IMR-90 (cell line): Measurements from ENCODE around the gene KCNK3. TPM values are rescaled to one million over a fixed set of nuclear protein-coding genes. Genes with fewer than 3 reads are reported as not detected.

Source experiments
- ATAC-seq: fragments of 200-7000 bp; cut with Tn5 transposase; 2 replicates; pipeline ENCODE4 v1.9.1; 2020; ENCODE audit warnings: low read depth, mild to moderate bottlenecking, moderate library complexity
- BruUV-seq: library from RNA; stranded (reverse); fragments of 400-500 nt; replicated peaks from 2 replicates; lab custom pipeline; 2021; lab: Mats Ljungman, UMichigan
- CTCF ChIA-PET: fragments of 300-600 bp; formaldehyde crosslinking; extraction: SDS; loops from one replicate; lab custom pipeline; 2021; ENCODE audit warnings: antibody characterized with exemption; lab: Yijun Ruan, JAX
- POLR2A ChIA-PET: fragments of 300-600 bp; sonication (Branson Sonifier 250); formaldehyde crosslinking; loops from one replicate; lab custom pipeline; 2022; ENCODE audit warnings: antibody characterized with exemption; ENCODE audit not compliant: unreplicated experiment; lab: Charles Lee
- DNase-seq: peaks from one replicate; pipeline ENCODE4 v3.0.0; 2013
- H2AFZ ChIP-seq: replicated peaks from 2 replicates; pipeline ENCODE3; 2013; ENCODE audit warnings: low read length, mild to moderate bottlenecking; ENCODE audit not compliant: poor library complexity
- H2AK5ac ChIP-seq: 2 replicates; pipeline ENCODE4 v1.6.1; 2013; ENCODE audit warnings: low read depth, low read length, inconsistent platforms
- H2AK9ac ChIP-seq: replicated peaks from 2 replicates; pipeline ENCODE3; 2013; ENCODE audit warnings: mild to moderate bottlenecking, low read depth, low read length, moderate library complexity; ENCODE audit not compliant: poor library complexity
- H2BK120ac ChIP-seq: 2 replicates; pipeline ENCODE4 v1.6.1; 2013; ENCODE audit warnings: low read depth, low read length, inconsistent platforms
- H2BK15ac ChIP-seq: 3 replicates; pipeline ENCODE4 v1.6.1; 2013; ENCODE audit warnings: low read depth, low read length, inconsistent platforms
- H2BK20ac ChIP-seq: 2 replicates; pipeline ENCODE4 v1.6.1; 2013; ENCODE audit warnings: low read depth, mild to moderate bottlenecking, inconsistent platforms, low read length, moderate library complexity
- H2BK5ac ChIP-seq: 2 replicates; pipeline ENCODE4 v1.6.1; 2013; ENCODE audit warnings: mild to moderate bottlenecking, low read depth, low read length, inconsistent platforms; ENCODE audit not compliant: poor library complexity, severe bottlenecking
- H3K14ac ChIP-seq: replicated peaks from 2 replicates; pipeline ENCODE4 v1.6.1; 2013; ENCODE audit warnings: low read depth, low read length, inconsistent platforms
- H3K18ac ChIP-seq: 2 replicates; pipeline ENCODE4 v1.6.1; 2013; ENCODE audit warnings: low read depth, low read length, control low read depth
- H3K23ac ChIP-seq: 2 replicates; pipeline ENCODE4 v1.6.1; 2013; ENCODE audit warnings: low read depth, low read length, inconsistent platforms
- H3K27ac ChIP-seq: 2 replicates; pipeline ENCODE4 v1.5.1; 2013; ENCODE audit warnings: mild to moderate bottlenecking, control low read depth, low read length; ENCODE audit not compliant: insufficient read depth
- H3K27me3 ChIP-seq: 2 replicates; pipeline ENCODE4 v1.6.1; 2013; ENCODE audit warnings: low read length; ENCODE audit not compliant: control insufficient read depth, insufficient read depth
- H3K36me3 ChIP-seq: 2 replicates; pipeline ENCODE4 v1.6.1; 2013; ENCODE audit warnings: low read length, mixed read lengths; ENCODE audit not compliant: control insufficient read depth, insufficient read depth
- H3K4ac ChIP-seq: 2 replicates; pipeline ENCODE4 v1.6.1; 2013; ENCODE audit warnings: low read depth, low read length, inconsistent platforms
- H3K4me1 ChIP-seq: 2 replicates; pipeline ENCODE4 v1.6.1; 2013; ENCODE audit warnings: low read length, mixed read lengths; ENCODE audit not compliant: control insufficient read depth, insufficient read depth
- H3K4me2 ChIP-seq: 2 replicates; pipeline ENCODE4 v1.6.1; 2013; ENCODE audit warnings: low read depth, mild to moderate bottlenecking, control low read depth, low read length, moderate library complexity
- H3K4me3 ChIP-seq: 2 replicates; pipeline ENCODE4 v1.5.1; 2013; ENCODE audit warnings: low read depth, mild to moderate bottlenecking, control low read depth, low read length, moderate library complexity; ENCODE audit not compliant: insufficient read depth
- H3K56ac ChIP-seq: 2 replicates; pipeline ENCODE4 v1.6.1; 2013; ENCODE audit warnings: low read length, inconsistent platforms; ENCODE audit not compliant: insufficient read depth; ENCODE audit errors: extremely low read depth
- H3K79me1 ChIP-seq, 2 experiments: 2 replicates each; pipeline ENCODE4 v1.6.1; 2013; ENCODE audit warnings: low read length in 2 of 2, inconsistent platforms in 1 of 2, low read depth in 1 of 2
- H3K9ac ChIP-seq: 2 replicates; pipeline ENCODE4 v1.6.1; 2013; ENCODE audit warnings: low read depth, low read length, control low read depth
- H3K9me1 ChIP-seq: 2 replicates; pipeline ENCODE4 v1.6.1; 2013; ENCODE audit warnings: low read length, inconsistent platforms; ENCODE audit not compliant: insufficient read depth
- H3K9me3 ChIP-seq: 2 replicates; pipeline ENCODE4 v1.6.1; 2013; ENCODE audit warnings: low read length; ENCODE audit not compliant: control insufficient read depth, insufficient read depth
- H4K20me1 ChIP-seq: 2 replicates; pipeline ENCODE4 v1.6.1; 2013; ENCODE audit warnings: low read length, inconsistent platforms; ENCODE audit not compliant: insufficient read depth
- H4K5ac ChIP-seq: 2 replicates; pipeline ENCODE4 v1.6.1; 2013; ENCODE audit warnings: mild to moderate bottlenecking, low read depth, low read length, control low read depth
- H4K8ac ChIP-seq, 2 experiments: 2 replicates each; pipeline ENCODE4 v1.6.1; 2013; ENCODE audit warnings: low read depth in 2 of 2, low read length in 2 of 2, control low read depth in 1 of 2, inconsistent platforms in 1 of 2
- H4K91ac ChIP-seq: 2 replicates; pipeline ENCODE4 v1.6.1; 2013; ENCODE audit warnings: low read depth, low read length, inconsistent platforms; ENCODE audit not compliant: insufficient read depth
- CEBPB ChIP-seq: IDR thresholded peaks from 2 replicates; pipeline ENCODE4 v1.6.1; 2012; ENCODE audit warnings: low read depth, low read length, improper control_type of control experiment
- CHD1 ChIP-seq: IDR thresholded peaks from 2 replicates; pipeline ENCODE4 v1.6.1; 2012; ENCODE audit warnings: low read depth, low read length, improper control_type of control experiment
- USF2 ChIP-seq: fragments of 150-350 bp; IDR thresholded peaks from 2 replicates; pipeline ENCODE4 v1.6.1; 2017; ENCODE audit warnings: mild to moderate bottlenecking, antibody characterized with exemption, low read length, low read depth
- WGBS, 2 experiments: methylation state at CpG; one replicate each; pipeline versions ENCODE4 v1.1.5 to v1.1.7; 2013; ENCODE audit warnings: missing lambda C conversion rate in 2 of 2; ENCODE audit not compliant: insufficient read length in 1 of 2; ENCODE audit errors: extremely low coverage in 2 of 2; 5-methylcytosine and 5-hydroxymethylcytosine counted together
- dilution Hi-C: fragments of 300-500 bp; cut with HindIII; formaldehyde crosslinking; loops from one replicate; pipeline ENCODE4 v1.14.3; 2018; ENCODE audit warnings: low sequenced_read_pairs; ENCODE audit not compliant: unreplicated experiment
- in situ Hi-C: fragments of 300-500 bp; cut with MboI; formaldehyde crosslinking; loops from 3 replicates; pipeline ENCODE4 v1.14.3; 2019; ENCODE audit warnings: low sequenced_read_pairs, inconsistent platforms, mixed read lengths
- intact Hi-C: fragments of 100-400 bp; cut with micrococcal nuclease; formaldehyde crosslinking; loops from 2 replicates; pipeline ENCODE4 v1.10.0; 2022
- polyA plus RNA-seq, 3 experiments: library from polyadenylated mRNA; depleted of rRNA; stranded (reverse); fragments of >200 nt; gene quantifications; 2 replicates each; pipeline ENCODE4 v1.2.3, GENCODE V29; 2012; ENCODE audit warnings: low replicate concordance in 1 of 3
- total RNA-seq: library from RNA; depleted of rRNA; stranded (reverse); fragments of >200 nt; gene quantifications from 2 replicates; pipeline ENCODE4 v1.2.3, GENCODE V29; 2012

KCNK3 gene
- total and polyA plus RNA-seq, 2 of the 4 experiments (the other 2 are of a cell fraction) = under 0.01 to 0.03 TPM

DNA sequence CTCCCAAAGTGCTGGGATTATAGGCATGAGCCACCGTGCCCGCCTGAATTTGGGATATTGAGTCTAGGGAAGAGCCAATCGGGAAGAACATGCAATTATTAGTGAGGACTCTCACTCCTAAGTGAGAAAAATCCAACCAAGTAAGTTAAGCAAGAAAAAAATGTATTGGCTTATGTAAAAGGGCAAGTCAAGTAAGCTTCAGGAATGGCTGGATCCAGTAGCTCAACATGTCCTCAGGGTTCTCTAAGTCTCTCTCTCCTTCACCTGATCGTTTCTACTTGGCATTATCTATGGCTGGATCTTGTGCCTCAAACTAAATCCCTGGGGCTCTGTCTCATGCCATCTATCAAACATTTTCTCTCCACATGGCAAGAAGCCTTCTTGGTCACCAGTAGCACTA is 35.3 kb upstream of the KCNK3 start:
- H3K27ac ChIP-seq = no peak overlapping the region
- H2AFZ ChIP-seq = no peak overlapping the region
- H2BK120ac ChIP-seq = no peak overlapping the region
- POLR2A ChIA-PET = no interaction called here
- no peak overlapping the region for H3K23ac ChIP-seq
- no TSS peak for BruUV-seq
- no peaks in the 10 kb centered on the region for H3K79me1 ChIP-seq
- H4K91ac ChIP-seq = no peak overlapping the region
- H2BK5ac ChIP-seq = no peak overlapping the region
- H3K18ac ChIP-seq = no peak overlapping the region
- WGBS, 2 experiments = no CpG with 5 or more reads among the region's 4 CpGs
- in situ Hi-C loops (no loop called here), dilution Hi-C loops (no loop called here), intact Hi-C loops (no loop called here)
- no peak overlapping the region for H4K5ac ChIP-seq
- no peak overlapping the region for H3K4me2 ChIP-seq
- H3K14ac ChIP-seq = no peak overlapping the region
- peaks cover 17% of the 10 kb centered on the region for H3K27me3 ChIP-seq
- no peak for DNase-seq
- peaks cover 2% of the 10 kb centered on the region; the same call in 1 of the 2 replicates for H3K4me1 ChIP-seq
- ATAC-seq = no peak
- TF ChIP-seq USF2 (no peak), CHD1 (no peak), CEBPB (no peak)
- H2AK9ac ChIP-seq = no peak overlapping the region
- no peaks in the 10 kb centered on the region for H3K36me3 ChIP-seq
- no peaks in the 10 kb centered on the region for H4K20me1 ChIP-seq
- no peak overlapping the region for H3K4ac ChIP-seq
- no peaks in the 10 kb centered on the region for H3K9me1 ChIP-seq
- H2AK5ac ChIP-seq = no peak overlapping the region
- no peak overlapping the region for H3K56ac ChIP-seq
- no peak overlapping the region for H2BK20ac ChIP-seq
- no peak overlapping the region for H4K8ac ChIP-seq
- H3K4me3 ChIP-seq = no peak overlapping the region
- no peak overlapping the region for H2BK15ac ChIP-seq
- no peak overlapping the region for H3K9ac ChIP-seq
- H3K9me3 ChIP-seq = peaks cover 2% of the 10 kb centered on the region; the same call in 1 of the 2 replicates
- CTCF ChIA-PET = interaction anchor here (1.2 kb wide), 1 partner anchor 34 kb away, joined by 3 read pairs; no protein-coding TSS in a partner anchor
